NCI-H2029 treated with DMSO at 0.1 percent for 48 hours (cell line): ENCODE measurements around the gene RUNX3.
"Not testable (repeated sequence)": the region's sequence is repeated elsewhere in the genome, so short reads cannot be mapped to it uniquely, and the experiment has no call there.

Source experiments
- DNase-seq: peaks from one replicate; lab custom pipeline; 2025; lab: John Stamatoyannopoulos, UW

RUNX3 gene

GRCh38 chr1:24930260-24931145, at the start of gene RUNX3:
Gene RUNX3, minus strand, starts transcription at chr1:24930276. Its CDS starts 408 bp downstream, at chr1:24929868.
- no peak for DNase-seq

- not testable (repeated sequence) for DNase-seq
These were observed 49.2 kb upstream of the RUNX3 start for GRCh38 chr1:24979232-24979631.

GRCh38 chr1:24978383-24979032, 48.4 kb upstream of the RUNX3 start:
- DNase-seq: no peak

DNA sequence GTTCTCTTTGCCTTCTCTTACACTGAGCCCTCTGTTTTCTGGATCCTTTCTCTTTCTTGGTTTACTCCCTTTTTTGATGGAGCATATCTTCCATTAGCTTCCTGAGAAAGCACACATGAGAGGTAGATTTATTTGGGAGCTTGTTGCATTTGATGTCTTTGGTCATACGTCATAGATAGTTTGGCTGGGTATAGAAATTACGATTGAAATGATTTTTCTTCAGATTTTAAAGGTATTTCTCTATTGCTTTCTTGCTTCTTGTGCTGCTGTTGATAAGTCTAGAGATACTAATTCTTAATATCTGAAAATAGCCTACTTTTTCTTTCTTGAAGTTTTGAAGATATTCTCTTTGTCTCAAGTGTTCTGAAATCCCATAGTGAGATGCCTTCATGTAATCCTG, 45.3 kb upstream of the RUNX3 start:
- DNase-seq: no peak

GRCh38 chr1:24973315-24973714, 43.2 kb upstream of the RUNX3 start:
- DNase-seq: no peak

DNA sequence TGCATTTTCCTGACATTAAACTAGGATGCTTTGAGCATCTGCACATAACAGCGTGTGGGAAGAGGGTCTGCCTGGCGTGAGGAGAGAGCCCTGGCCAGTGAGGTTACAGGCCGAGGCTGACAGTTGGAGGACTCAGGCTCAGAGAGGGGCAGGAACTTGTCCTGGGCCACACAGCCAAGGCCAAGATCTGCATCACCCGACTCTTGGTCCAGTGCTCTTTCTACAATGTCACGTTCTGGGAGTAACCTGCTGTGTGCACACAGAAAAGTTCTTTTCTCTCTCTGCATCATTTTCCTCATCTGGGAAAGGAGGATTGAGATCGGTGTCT, 42.8 kb upstream of the RUNX3 start:
- no peak for DNase-seq

DNA sequence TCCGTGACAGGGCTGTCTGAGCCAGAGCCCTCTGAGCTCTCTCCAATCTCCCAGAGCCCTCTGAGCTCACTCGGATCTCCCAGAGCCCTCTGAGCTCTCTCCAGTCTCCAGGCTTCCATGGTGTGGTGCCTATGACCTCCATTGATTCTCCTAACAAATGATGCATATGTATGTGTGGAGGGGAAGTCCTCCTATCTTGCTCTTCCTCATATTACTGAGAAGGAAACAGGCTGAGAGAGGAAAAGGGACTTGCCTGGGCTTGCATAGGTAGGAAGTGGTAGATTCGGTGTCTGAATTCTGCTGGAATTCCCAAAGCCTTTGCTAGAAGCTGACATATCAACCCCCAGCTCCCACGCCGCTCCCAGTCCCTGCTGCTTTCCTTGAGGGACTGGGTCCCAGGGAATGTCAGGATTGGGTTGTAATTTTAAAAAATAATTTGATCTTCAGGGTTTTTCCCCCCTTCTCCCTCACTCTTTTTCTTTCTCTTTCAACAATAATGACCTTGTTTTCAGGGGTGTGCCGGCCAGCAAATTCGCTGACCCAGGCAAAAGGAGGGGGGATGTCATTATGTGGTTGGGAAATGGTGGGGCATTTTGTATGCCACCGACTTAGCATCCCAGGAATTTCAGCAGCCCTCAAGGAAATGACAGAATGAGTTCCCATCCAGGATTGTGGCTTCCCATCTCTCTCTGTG, 42.3 kb upstream of the RUNX3 start:
- DNase-seq: no peak

- DNase-seq: no peak
These were observed 41.1 kb upstream of the RUNX3 start for GRCh38 chr1:24970926-24971875.

- DNase-seq: no peak
These were observed 40.3 kb upstream of the RUNX3 start for GRCh38 chr1:24970399-24970753.

GRCh38 chr1:24969596-24970398, 39.7 kb upstream of the RUNX3 start:
- no peak for DNase-seq

GRCh38 chr1:24968941-24969585, 39.0 kb upstream of the RUNX3 start:
- no peak for DNase-seq

GRCh38 chr1:24967962-24968361, 37.9 kb upstream of the RUNX3 start:
- DNase-seq: no peak

DNA sequence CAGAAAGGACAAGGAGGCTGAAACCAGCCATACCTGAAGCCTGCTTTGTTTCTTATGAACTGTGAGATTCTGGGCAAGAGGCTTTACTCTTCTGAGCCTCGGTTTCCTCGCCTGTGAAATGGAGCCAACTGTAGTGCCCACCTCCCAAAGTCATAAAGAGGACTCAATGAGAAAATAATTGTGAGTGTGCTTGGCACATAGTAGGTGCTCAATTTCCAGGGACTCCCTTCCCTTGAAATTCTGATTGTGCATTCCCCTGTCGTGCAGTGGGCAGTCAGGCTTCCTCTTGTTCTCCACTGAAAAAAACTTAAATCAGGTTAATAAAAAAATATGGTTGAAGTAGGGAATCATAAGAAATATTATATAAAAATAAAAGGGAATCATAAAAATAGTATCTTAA, 37.5 kb upstream of the RUNX3 start:
- no peak for DNase-seq

GRCh38 chr1:24966724-24967346, 36.8 kb upstream of the RUNX3 start:
- DNase-seq: no peak

- DNase-seq: no peak
These were observed 36.1 kb upstream of the RUNX3 start for GRCh38 chr1:24966121-24966723.

DNA sequence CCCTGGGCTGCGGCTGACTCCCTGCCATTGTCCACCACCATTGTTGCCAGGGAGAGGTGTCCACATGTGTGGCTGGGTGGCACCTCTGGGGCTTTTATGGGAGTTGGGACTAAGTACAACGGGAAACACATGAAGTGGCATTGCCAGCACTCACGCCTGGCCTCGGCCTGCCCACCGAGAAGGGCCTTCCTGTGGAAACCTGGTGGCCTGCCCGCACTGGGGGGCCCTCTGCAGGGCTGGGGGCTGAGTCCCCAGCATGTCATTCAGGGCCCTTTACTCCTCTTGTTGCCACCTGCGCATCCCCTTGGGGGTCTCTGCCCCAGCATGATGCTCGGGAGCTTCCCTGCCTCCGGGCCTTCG, 35.5 kb upstream of the RUNX3 start:
- DNase-seq: no peak

DNA sequence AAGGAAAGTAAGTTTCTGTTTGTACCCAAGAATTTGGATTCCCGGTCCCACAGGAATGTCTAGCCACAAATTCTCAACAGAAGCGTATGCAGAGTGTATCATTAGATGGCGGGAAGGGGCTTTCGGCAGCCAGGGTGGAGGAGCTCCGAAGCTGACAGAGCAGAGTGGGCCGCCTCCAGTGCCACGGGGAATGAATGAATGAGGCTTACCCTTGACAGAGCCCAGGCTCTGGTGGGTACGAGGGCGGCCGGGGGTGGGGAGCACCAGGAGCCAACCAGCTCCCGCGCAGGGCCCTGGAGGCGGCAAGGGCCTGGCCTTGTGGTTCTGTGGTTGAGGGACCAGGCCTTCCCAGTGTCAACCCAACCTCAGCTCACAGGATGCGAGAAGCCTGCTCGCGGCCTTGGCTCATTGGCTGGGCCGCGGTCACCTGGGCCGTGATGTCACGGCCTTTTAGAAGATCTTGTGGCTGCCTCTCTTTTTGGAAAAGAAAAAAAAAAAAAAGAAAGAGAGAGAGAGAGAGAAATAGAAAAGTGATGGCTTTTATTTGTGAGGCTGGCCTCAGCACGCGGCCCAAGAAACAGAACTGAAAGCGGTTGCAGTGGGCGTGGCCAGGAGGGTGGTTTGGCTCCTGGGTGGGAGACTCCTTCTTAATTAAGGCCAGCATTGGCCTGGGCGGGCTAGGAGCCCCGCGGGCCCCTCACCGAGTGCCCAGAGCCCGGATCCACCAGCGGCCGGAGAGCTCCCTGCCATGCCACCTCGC, 34.9 kb upstream of the RUNX3 start:
- DNase-seq: no peak

DNA sequence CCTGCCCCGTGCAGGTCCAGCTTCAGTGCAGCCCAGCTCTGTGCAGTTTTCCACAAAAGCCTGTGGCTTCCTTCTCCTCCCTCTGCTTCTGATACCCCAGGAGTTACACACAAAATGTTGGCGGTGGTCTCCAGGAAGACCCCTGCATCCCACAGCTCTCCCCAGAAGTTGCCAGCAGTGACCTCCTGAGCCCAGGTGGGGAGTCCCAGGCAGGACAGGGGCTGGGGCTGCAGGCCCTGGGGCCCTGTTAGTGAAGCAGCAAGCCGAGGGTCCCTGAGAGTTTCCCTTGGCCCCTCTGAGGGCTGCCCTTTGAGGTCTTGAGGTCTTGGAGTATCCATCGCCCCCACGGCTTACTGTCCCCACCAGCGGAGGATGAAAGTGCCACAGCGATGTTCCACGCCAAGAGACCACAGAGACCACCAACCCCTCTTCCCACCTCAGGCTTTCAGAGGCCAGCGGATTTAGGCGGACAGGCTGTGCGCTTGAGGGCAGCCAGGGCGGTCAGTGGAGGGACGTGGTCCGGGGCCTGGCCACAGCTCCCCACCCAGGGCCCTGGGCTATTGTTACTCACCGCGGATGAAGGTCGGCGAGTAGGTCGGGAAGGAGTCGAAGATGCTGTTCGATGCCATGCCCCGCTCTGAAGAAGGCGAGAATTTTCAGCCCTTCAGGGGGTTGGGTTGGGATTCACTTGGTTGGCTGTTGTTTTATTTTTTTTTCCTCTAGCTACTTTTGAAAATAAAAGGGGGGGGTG, 34.0 kb upstream of the RUNX3 start:
- DNase-seq: no peak
